HG03159 (cell line): Measurements from ENCODE around the gene ABCD3.

Source experiments
- ATAC-seq: cut with Tn5 transposase; IDR thresholded peaks from one replicate; pipeline ENCODE4 v1.9.1; 2021; ENCODE audit warnings: mild to moderate bottlenecking, moderate library complexity; ENCODE audit not compliant: unreplicated experiment

Gene ABCD3

GRCh38 chr1:94456736-94457135 lies 38.5 kb downstream of the ABCD3 start:
- no peak for ATAC-seq

GRCh38 chr1:94462606-94463005 lies 44.4 kb downstream of the ABCD3 start:
- ATAC-seq: no peak

DNA sequence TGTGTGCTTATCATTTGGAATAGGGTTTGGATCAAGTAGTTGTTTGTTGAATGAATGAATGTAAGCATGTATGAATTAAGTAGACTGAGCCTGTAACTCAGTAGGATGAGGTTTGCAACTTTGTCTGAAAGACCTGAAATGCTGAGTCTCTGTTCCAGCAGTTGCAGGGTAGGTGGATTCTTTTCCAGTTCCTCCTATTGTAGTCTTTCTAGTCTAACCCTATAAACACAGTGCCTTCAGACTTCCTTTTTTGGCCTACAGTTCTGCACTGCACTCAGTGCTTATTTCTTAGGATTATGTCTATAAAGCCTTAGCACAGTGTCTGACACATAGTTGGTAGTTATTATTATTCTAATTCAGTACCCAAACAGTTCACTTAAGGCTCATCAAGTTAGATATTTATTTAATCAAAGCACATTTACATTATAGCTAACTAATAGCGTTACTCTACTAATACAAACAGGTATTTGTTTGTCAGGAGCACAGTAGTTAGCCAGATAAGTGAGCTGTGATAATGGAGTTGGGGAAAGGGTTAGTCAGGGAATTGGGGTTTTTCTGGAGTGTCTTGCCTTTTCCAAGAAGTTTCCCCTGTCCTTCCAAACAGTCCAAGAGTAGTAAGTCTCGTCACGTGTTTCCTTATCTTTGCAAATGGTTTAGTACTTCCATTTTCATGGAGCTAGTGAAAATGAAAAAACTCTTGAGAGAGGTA lies 45.0 kb downstream of the ABCD3 start:
- no peak for ATAC-seq

GRCh38 chr1:94463765-94464330 lies 45.7 kb downstream of the ABCD3 start:
- ATAC-seq: no peak

- ATAC-seq: no peak
These were observed 50.5 kb downstream of the ABCD3 start for GRCh38 chr1:94468708-94469107.

DNA sequence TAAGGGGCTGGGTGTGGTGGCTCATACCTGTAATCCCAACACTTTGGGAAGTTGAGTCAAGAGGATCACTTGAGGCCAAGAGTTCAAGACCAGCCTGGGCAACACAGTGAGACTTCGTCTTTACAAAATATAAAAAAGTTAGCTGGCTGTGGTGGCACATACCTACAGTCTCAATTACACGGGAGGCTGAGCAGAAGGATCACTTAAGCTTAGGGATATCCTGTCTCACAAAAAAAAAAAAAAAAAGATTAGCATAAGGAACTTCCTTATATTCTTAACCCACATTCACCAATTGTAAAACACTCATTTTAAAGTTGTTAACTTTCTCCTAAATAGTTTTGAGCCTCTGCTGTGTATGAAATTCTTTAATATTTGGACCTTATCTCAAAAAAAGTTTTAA lies 53.1 kb downstream of the ABCD3 start:
- ATAC-seq: no peak

DNA sequence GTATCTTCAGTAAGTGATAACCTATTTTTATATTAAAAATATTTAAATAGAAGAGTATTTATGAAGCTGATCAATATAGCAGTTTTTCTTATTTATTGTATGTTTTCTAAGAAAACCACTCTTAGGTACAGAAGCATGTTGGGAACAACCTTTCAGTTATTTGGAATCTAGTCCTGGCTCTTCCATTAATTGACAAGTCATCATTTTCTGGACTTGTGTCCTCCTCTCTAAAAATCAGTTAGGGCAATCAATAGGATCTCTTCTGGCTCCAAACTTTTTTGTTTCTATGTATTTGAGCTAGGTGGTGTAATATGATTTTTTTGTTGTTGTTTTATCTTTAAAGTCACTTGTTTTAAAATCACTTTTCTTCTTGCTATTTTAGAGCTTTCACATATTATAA lies 57.0 kb downstream of the ABCD3 start:
- ATAC-seq: no peak

GRCh38 chr1:94479682-94480081 lies 61.5 kb downstream of the ABCD3 start:
- no peak for ATAC-seq

- ATAC-seq: peak; percentile 97
These were observed 63.3 kb downstream of the ABCD3 start for GRCh38 chr1:94481473-94481933.

DNA sequence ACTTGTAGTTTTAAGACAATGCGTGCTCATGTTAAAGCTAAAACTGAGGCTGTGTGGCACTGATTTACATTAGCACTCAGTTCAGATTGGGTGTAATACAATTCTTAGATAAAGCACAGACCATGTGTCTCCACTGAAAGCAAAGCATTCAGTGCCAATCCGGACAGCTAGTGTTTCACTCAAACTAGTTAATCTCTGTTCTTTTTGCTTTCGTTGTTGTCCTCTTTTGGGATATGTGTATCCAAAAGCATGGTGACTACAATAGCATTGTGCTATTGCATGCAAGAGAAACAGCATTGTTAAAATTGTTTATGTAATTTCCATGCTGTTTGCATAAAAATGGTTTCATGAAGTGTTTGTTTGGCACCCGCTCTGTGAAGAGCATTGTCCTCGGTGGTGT lies 68.8 kb downstream of the ABCD3 start:
- no peak for ATAC-seq

DNA sequence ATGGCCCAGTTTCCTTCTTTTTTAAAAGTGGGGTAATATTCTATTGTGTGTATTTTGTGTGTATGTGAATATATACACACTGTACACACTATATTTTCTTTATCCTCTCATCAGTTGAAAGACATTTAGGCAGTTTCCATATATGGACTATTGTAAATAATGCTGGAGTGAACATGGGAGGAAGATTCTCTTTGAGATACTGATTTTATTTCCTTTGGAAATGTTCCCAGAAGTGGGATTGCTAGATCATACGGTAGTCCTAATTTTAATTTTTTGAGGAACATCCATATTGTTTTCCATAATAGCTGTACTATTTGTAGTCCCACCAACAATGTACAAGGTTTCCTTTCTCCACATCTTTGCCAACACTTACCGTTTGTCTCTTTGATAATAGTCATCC lies 72.4 kb downstream of the ABCD3 start:
- ATAC-seq: no peak

DNA sequence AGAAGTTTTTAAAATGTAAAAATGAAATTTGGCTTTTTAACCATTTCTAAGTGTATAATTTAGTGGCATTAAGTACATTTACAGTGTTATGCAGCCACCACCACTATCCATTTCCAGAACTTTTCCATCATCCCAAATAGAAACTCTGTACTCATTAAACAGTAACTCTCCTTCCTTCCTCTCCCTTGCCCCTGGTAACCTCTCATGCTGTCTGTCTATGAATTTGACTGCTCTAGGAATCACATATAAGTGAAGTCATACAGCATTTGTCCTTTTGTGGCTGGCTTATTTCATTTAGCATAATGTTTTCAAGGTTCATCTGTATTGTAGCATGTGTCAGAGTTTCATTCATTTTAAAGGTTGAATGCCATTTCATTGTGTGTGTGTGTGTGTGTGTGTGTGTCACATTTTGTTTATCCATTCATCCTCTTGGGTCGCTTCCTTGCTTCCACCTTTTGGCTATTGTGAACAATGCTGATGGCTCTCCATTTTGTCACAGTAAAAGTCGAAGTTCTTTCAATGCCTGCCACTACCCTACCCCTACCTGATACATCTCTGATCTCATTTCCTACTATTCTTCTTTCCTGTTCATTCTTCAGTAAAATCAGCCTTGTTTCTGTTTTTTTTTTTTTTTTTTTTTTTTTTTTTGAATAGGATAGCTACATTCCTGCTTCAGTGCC lies 78.0 kb downstream of the ABCD3 start:
- no peak for ATAC-seq

DNA sequence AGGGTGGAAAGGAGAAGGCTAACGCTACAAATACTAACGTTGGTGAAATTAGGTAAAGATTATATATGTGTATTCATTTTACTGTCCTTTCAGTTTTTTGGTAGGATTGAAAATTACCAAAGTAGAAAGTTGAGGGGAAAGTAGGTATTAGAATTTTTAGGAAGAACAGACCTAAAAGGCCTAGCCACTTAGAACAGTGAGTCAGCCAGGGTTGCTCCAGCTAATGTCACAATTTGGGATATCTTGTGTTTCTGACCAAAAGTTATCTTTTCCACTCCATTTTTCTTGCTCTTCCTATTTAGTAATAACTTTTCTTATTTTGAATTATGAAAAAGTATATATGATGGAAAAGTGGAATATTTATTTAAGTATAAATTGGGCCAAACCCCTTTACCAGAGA lies 83.2 kb downstream of the ABCD3 start:
- ATAC-seq: no peak

DNA sequence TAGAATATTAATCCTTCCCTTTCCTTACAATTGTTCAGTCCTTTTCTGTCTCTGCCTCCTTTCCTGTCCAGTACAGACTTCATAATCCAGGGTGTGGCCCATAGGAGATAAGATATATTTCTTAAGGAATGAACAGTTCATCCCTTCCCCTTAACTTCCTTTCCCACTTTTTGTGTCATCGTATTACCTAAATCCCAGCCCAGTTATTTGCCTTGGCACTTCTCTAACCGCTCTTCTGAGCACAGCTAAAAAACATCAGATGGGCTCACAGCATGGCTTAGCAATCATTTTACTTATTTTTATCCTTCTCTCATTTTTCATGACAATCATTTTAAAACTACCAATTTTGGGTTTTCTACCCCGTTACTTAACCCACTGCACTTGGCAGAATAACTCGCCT lies 83.7 kb downstream of the ABCD3 start:
- ATAC-seq: no peak

DNA sequence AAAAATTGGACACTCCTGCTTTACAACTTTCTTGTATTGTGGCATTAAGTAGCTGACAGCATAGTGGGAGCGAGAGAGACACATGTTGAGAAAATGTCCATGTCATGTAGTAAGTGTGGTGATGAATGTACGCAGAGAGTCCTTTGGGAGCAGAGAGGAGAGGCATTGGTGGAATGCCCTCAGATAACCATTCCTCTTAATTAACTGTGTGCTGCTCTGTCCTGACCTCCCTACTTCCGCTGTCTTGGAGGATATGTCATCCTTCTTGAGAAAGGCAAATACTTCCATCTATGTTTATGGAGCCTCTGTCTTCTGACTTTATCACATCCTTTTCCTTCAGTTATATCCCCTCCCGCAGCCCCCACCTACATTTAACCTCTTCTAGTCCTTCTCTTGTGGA lies 85.0 kb downstream of the ABCD3 start:
- ATAC-seq: no peak

GRCh38 chr1:94504601-94505000 lies 86.4 kb downstream of the ABCD3 start:
- ATAC-seq: no peak

- ATAC-seq: no peak
These were observed 94.6 kb downstream of the ABCD3 start for GRCh38 chr1:94512816-94513215.

DNA sequence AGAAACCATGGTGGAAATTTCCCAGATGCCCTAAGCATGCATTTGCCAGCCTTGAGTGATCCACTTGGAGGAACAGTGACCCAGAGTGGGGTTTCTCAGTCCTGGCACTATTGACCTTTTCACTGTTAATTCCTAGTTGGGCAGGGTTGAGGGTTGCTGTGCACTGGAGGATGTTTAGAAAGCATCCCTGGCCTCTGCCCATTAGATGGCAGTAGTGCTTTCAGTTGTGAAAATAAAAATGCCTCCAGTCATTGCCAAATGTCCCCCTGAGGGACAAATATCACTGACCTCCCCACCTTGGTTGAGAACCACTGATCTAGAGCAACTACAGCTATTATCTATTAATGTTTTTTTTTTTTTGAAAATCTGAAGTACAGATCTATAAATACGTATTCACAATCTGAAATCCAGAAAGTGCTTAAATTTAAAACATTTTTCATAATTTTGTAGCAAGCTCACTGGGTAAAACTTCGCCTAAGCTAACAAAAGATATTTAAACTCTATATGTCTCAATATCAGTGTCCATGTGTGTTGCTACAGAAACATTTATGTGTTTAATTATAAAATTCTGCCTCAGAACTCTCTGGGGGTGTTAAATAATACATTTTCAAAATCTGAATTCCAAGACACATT lies 96.0 kb downstream of the ABCD3 start:
- no peak for ATAC-seq

- no peak for ATAC-seq
These were observed 97.2 kb downstream of the ABCD3 start for GRCh38 chr1:94515296-94515947.

- ATAC-seq: no peak
These were observed 101.2 kb downstream of the ABCD3 start for GRCh38 chr1:94519351-94519750.

DNA sequence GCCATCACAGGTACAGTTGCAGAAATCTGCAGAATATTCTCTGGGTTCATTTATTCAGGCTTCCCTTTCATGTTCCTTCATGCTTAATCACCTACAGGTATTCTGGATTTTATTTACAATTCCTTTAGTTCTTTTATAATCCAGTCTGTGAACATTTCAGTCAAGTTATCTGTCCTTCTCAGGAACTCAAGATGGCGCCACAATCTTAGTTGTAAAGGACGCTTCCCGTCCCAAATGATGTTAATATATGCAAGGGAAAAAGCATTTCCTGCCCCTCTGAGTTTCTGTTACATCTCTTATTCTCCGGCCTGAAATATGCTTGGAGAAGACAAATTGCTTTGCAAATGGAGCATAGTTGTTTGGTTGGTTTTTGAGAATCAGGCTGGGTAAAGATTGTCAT lies 104.1 kb downstream of the ABCD3 start:
- no peak for ATAC-seq
